HCT116 (cell line): ENCODE measurements around the gene RAPGEF3. TPM values are rescaled to one million over a fixed set of nuclear protein-coding genes. Genes with fewer than 3 reads are reported as not detected.

Experiments used
- ATAC-seq: fragments of 200-7000 bp; cut with Tn5 transposase; 2 replicates; pipeline ENCODE4 v1.9.1; 2020; ENCODE audit warnings: mild to moderate bottlenecking, moderate library complexity
- BruUV-seq: library from RNA; stranded (reverse); fragments of 400-500 nt; replicated peaks from 2 replicates; lab custom pipeline; 2021; lab: Mats Ljungman, UMichigan
- CTCF ChIA-PET: fragments of 300-600 bp; sonication (Branson Sonifier 250); formaldehyde crosslinking; loops from one replicate; lab custom pipeline; 2021; ENCODE audit warnings: antibody characterized with exemption; lab: Charles Lee
- POLR2A ChIA-PET: fragments of 300-600, 350-600 bp; sonication (Branson Sonifier 250); formaldehyde crosslinking; loops from one replicate; lab custom pipeline; 2021; ENCODE audit warnings: antibody characterized with exemption; lab: Charles Lee
- RAD21 ChIA-PET, 2 experiments: fragments of 300-600 bp; sonication (Branson Sonifier 250); formaldehyde crosslinking; loops; one replicate each; lab custom pipeline; 2023; ENCODE audit warnings: low total read pairs in 2 of 2; ENCODE audit not compliant: uncharacterized antibody in 2 of 2, unreplicated experiment in 2 of 2, low non-redundant PET in 1 of 2; lab: Charles Lee
- DNase-seq: peaks from one replicate; pipeline ENCODE4 v3.0.0-alpha.2; 2010; ENCODE audit warnings: low read depth, low spot score
- H2AFZ ChIP-seq: fragments of 200-600 bp; shearing (Covaris generic), sonication (generic); 2 replicates; pipeline ENCODE4 v1.6.1; 2017; ENCODE audit warnings: low read depth, mixed run types, mixed read lengths, antibody characterized with exemption, low read length; ENCODE audit not compliant: poor library complexity, severe bottlenecking
- H3K27ac ChIP-seq: 2 replicates; pipeline ENCODE4 v1.5.1; 2012; ENCODE audit warnings: low read depth, low read length
- H3K27me3 ChIP-seq: fragments of 200-600 bp; sonication (generic); 2 replicates; pipeline ENCODE4 v1.6.1; 2016; ENCODE audit warnings: mixed run types, low read length, mixed read lengths; ENCODE audit not compliant: insufficient read depth
- H3K36me3 ChIP-seq, 2 experiments: fragments of 200-500 bp in 1 of 2; fragments of 200-600 bp in 1 of 2; sonication (Bioruptor generic) in 1 of 2; sonication (generic) in 1 of 2; 2 replicates each; pipeline versions ENCODE4 v1.5.1 to v1.6.1; 2014 to 2016; ENCODE audit warnings: low read length in 2 of 2, inconsistent platforms in 1 of 2, mixed read lengths in 1 of 2, mixed run types in 1 of 2; ENCODE audit not compliant: insufficient read depth in 2 of 2, control insufficient read depth in 1 of 2
- H3K4me1 ChIP-seq, 2 experiments: fragments of 200-600 bp in 1 of 2; sonication (generic) in 1 of 2; 2 replicates each; pipeline versions ENCODE4 v1.5.1 to v1.6.1; 2012 to 2017; ENCODE audit warnings: low read length in 2 of 2, inconsistent platforms in 1 of 2, mild to moderate bottlenecking in 1 of 2, mixed read lengths in 1 of 2, mixed run types in 1 of 2, moderate library complexity in 1 of 2; ENCODE audit not compliant: insufficient read depth in 2 of 2, control insufficient read depth in 1 of 2
- H3K4me2 ChIP-seq: fragments of 200-600 bp; sonication (generic); 2 replicates; pipeline ENCODE4 v1.6.1; 2017; ENCODE audit warnings: mixed run types, low read length, mixed read lengths
- H3K4me3 ChIP-seq, 2 experiments: fragments of 200-600 bp in 1 of 2; sonication (generic) in 1 of 2; replicated peaks in 1 of 2; 2 replicates each; pipeline ENCODE4 v1.5.1; 2011 to 2016; ENCODE audit warnings: low read length in 2 of 2, control low read depth in 1 of 2, low read depth in 1 of 2, mild to moderate bottlenecking in 1 of 2, mixed read lengths in 1 of 2, mixed run types in 1 of 2
- H3K79me2 ChIP-seq: fragments of 200-600 bp; sonication (generic); 2 replicates; pipeline ENCODE4 v1.6.1; 2017; ENCODE audit warnings: mild to moderate bottlenecking, mixed run types, low read length, moderate library complexity, mixed read lengths; ENCODE audit not compliant: insufficient read depth
- H3K9ac ChIP-seq: fragments of 200-600 bp; sonication (generic); 2 replicates; pipeline ENCODE4 v1.6.1; 2016; ENCODE audit warnings: low read length, mixed read lengths
- H3K9me2 ChIP-seq: fragments of 200-600 bp; sonication (generic), shearing (Covaris generic); 2 replicates; pipeline ENCODE4 v1.6.1; 2017; ENCODE audit warnings: mixed run types, mild to moderate bottlenecking, moderate library complexity; ENCODE audit not compliant: insufficient read depth
- H3K9me3 ChIP-seq, 2 experiments: fragments of 200-500 bp in 1 of 2; fragments of 200-600 bp in 1 of 2; sonication (Bioruptor generic) in 1 of 2; sonication (generic) in 1 of 2; 2 replicates each; pipeline ENCODE4 v1.6.1; 2014 to 2017; ENCODE audit warnings: low read length in 2 of 2, mixed read lengths in 2 of 2, inconsistent platforms in 1 of 2, low read depth in 1 of 2, mild to moderate bottlenecking in 1 of 2, mixed run types in 1 of 2, moderate library complexity in 1 of 2; ENCODE audit not compliant: control insufficient read depth in 1 of 2, insufficient read depth in 1 of 2
- H4K20me1 ChIP-seq: fragments of 200-600 bp; sonication (generic), shearing (Covaris generic); 2 replicates; pipeline ENCODE4 v1.6.1; 2017; ENCODE audit warnings: mixed run types, mild to moderate bottlenecking, moderate library complexity; ENCODE audit not compliant: insufficient read depth
- RAD21 ChIP-seq: IDR thresholded peaks from 2 replicates; pipeline ENCODE4 v1.6.1; 2012; ENCODE audit warnings: low read depth, mild to moderate bottlenecking
- SIN3A ChIP-seq: IDR thresholded peaks from 2 replicates; pipeline ENCODE4 v1.6.1; 2012; ENCODE audit warnings: low read depth
- SP1 ChIP-seq: IDR thresholded peaks from 2 replicates; pipeline ENCODE4 v1.6.1; 2012; ENCODE audit warnings: low read depth
- intact Hi-C: fragments of 100-400 bp; cut with micrococcal nuclease; formaldehyde crosslinking; loops from 2 replicates; pipeline ENCODE4 v1.10.0; 2022
- total RNA-seq: library from RNA; stranded (reverse); gene quantifications from one replicate; pipeline ENCODE4 v1.2.1, GENCODE V29; 2021; ENCODE audit not compliant: unreplicated experiment

Gene RAPGEF3
- total RNA-seq, 1 experiment from 2014 or later: 1.8 TPM

GRCh38 chr12:47772738-47773061 lies 14.0 kb upstream of the RAPGEF3 start:
- Histone ChIP-seq H3K4me3 (peak overlapping the region; percentile 39 to 91; a peak in 3 of 4 replicates), H3K4me2 (peak overlapping the region; percentile 99), H3K27ac (no peak overlapping the region), H3K9me2 (no peaks in the 10 kb centered on the region), H3K36me3 (no peaks in the 10 kb centered on the region), H3K27me3 (no peaks in the 10 kb centered on the region), H3K4me1 (peaks cover 27 to 60% of the 10 kb centered on the region in 2 experiments), H3K79me2 (peaks cover 24% of the 10 kb centered on the region), H2AFZ (no peak overlapping the region), H4K20me1 (no peaks in the 10 kb centered on the region), H3K9me3 (no peaks in the 10 kb centered on the region), H3K9ac (peak overlapping the region; percentile 21; the same call in 1 of the 2 replicates)
- CTCF ChIA-PET: interaction anchor here (1.0 to 4.5 kb wide), 5 partner anchors 14 to 67 kb away, joined by 3 to 25 read pairs (median 6); partner anchors contain the start of gene RAPGEF3
- DNase-seq: no peak
- POLR2A ChIA-PET: interaction anchor here (1.4 kb wide), 1 partner anchor 29 kb away, joined by 5 read pairs; no protein-coding TSS in a partner anchor
- TF ChIP-seq SIN3A (peak; percentile 11; the same call in 1 of the 2 replicates), RAD21 (no peak)
- no peak for ATAC-seq
- RAD21 ChIA-PET: interaction anchor here (1.3 to 1.8 kb wide), 2 partner anchors 65 to 66 kb away, joined by 3 to 6 read pairs; no protein-coding TSS in a partner anchor
- intact Hi-C loops: loop anchor here (10.0 kb wide), 1 partner anchor 738 kb away; no protein-coding TSS in a partner anchor
- no TSS peak for BruUV-seq

GRCh38 chr12:47772094-47772660 lies 13.5 kb upstream of the RAPGEF3 start:
- no peak overlapping the region for H3K9ac ChIP-seq
- H3K9me3 ChIP-seq: no peaks in the 10 kb centered on the region
- RAD21 ChIA-PET: interaction anchor here (1.3 to 1.8 kb wide), 2 partner anchors 66 kb away, joined by 3 to 6 read pairs; no protein-coding TSS in a partner anchor
- intact Hi-C loops: loop anchor here (10.0 kb wide), 1 partner anchor 737 kb away; no protein-coding TSS in a partner anchor
- H3K79me2 ChIP-seq: peaks cover 24% of the 10 kb centered on the region
- H2AFZ ChIP-seq: no peak overlapping the region
- H4K20me1 ChIP-seq: no peaks in the 10 kb centered on the region
- no peak for ATAC-seq
- no peak overlapping the region for H3K27ac ChIP-seq
- CTCF ChIA-PET: interaction anchor here (1.0 to 4.5 kb wide), 5 partner anchors 14 to 68 kb away, joined by 3 to 25 read pairs (median 6); partner anchors contain the start of gene RAPGEF3
- DNase-seq: no peak
- H3K9me2 ChIP-seq: no peaks in the 10 kb centered on the region
- peaks cover 27 to 61% of the 10 kb centered on the region in 2 experiments for H3K4me1 ChIP-seq
- TF ChIP-seq SP1 (no peak), SIN3A (peak; percentile 12; the same call in 1 of the 2 replicates)
- TF ChIP-seq, all 23 proteins: peak for 1
- Histone ChIP-seq H3K4me2 (peak overlapping the region; percentile 99), H3K4me3 (peak overlapping the region in 1 of 2 experiments; percentile 39; a peak in 2 of 4 replicates), H3K36me3 (no peaks in the 10 kb centered on the region), H3K27me3 (no peaks in the 10 kb centered on the region)
- BruUV-seq: no TSS peak
- POLR2A ChIA-PET: interaction anchor here (1.4 kb wide), 1 partner anchor 28 kb away, joined by 5 read pairs; no protein-coding TSS in a partner anchor
